EH (cell line): ENCODE data around the gene CPED1.
"Not testable (repeated sequence)": the region's sequence is repeated elsewhere in the genome, so short reads cannot be mapped to it uniquely, and the experiment has no call there.

Source experiments
- DNase-seq: peaks from one replicate; pipeline ENCODE4 v3.0.0-alpha.2; 2015; ENCODE audit warnings: low read depth

The CPED1 gene

GRCh38 chr7:121183883-121184282 is 195.4 kb downstream of the CPED1 start:
- DNase-seq, result not testable (repeated sequence)

DNA sequence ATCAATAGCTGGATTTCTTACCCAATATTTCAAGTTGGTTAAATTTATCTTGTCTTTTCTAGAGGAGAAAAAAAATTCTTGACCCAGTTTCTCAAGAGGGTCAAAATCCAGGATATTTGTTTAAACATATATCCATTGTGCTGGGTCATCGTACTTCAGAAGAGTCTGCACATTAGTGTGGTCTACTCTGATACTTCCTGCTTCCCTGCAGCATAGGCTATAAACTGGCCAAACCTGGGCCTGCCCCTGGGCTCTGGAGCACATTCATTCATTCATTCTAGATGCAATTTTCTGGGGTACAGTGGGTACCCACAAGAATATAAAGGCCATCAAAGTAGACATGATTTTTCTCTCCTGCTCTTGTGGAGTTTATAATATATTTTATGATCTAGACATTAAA is 198.2 kb downstream of the CPED1 start:
- DNase-seq, result no peak

- DNase-seq, result no peak
Observed at GRCh38 chr7:121187222-121187621, 198.7 kb downstream of the CPED1 start.

GRCh38 chr7:121187676-121188075 is 199.2 kb downstream of the CPED1 start:
- peak; percentile 13 for DNase-seq

GRCh38 chr7:121192834-121193233 is 204.3 kb downstream of the CPED1 start:
- no peak for DNase-seq

DNA sequence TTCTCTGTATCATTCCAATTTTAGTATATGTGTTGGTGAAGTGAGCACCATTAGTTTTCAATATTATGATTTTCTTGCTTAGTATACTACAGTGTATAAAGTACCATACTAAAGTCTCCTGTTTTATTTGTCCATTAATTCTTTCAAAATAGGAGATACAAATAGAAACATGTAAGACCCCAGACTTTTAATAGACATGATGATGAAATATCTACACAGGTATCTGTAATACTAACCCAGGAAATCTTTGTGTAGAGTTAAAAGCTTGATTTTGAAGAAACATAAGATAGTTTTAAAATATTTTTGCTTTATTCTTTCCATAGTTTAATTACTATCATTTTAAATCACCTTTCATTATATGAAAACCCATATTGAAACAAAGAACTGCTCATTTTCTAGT is 206.5 kb downstream of the CPED1 start:
- no peak for DNase-seq

GRCh38 chr7:121195874-121196273 is 207.4 kb downstream of the CPED1 start:
- peak; percentile 74 for DNase-seq

GRCh38 chr7:121196286-121196685 is 207.8 kb downstream of the CPED1 start:
- no peak for DNase-seq

DNA sequence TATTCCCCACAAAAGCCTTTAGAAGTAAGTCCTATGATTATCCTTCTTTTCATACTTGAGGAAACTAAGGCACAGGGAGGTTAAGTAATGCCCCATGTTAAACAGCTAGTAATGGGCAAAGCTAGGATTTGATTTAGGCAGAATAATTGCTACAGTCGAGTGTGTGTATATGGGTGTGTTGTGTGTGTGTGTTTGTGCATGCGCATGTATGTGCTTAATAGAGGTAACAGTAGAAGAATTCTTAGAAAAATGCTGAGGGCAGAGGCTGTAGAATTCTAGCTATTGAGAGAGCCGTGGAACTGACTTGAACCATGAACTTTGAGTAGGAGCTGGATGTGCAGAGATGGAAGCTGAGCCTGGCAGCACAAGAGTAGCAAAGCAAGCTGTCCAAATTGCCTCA is 208.9 kb downstream of the CPED1 start:
- no peak for DNase-seq

GRCh38 chr7:121198502-121198901 is 210.0 kb downstream of the CPED1 start:
- no peak for DNase-seq

DNA sequence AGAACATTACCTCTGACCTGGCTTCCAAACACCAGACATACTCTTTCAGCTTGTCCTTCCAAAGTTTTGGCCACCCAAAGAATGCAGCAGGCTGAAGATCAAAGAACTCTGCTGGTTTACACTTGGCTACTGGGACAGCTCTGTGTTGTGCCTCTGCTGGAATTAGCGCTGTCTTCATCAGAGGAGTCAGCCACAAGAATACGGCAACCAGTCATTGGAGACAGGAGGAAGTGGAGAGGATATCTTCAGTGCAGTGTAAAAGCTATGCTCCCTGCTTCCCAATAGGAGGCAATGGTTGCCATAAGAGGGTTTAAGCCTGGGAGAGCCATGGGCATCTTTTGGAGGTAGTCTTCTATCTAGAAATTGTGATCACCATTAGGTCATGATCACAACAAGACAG is 213.6 kb downstream of the CPED1 start:
- DNase-seq, result no peak

GRCh38 chr7:121202834-121203233 is 214.3 kb downstream of the CPED1 start:
- peak; percentile 13 for DNase-seq

DNA sequence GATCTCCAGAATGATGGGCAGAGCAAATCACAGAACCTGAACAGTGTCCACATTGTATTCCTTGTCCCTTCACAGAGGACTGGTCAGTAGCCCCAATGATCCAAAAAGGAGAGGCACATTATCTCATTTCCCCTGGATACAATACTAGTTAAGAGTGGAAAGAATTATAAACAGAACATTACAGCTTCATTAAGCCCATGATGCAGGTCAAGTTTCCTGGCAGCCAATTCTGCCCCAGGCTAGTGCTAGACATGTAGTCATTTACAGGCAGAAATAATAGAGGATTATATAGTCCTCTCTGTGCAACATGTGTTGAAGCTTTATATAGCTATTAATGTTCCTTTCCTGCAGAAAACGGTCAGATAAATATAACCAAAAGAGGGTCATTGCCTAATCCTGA is 216.0 kb downstream of the CPED1 start:
- peak; percentile 86 for DNase-seq

GRCh38 chr7:121205777-121206176 is 217.3 kb downstream of the CPED1 start:
- DNase-seq, result no peak

- DNase-seq, result no peak
Observed at GRCh38 chr7:121211253-121211652, 222.7 kb downstream of the CPED1 start.

GRCh38 chr7:121212036-121212435 is 223.5 kb downstream of the CPED1 start:
- DNase-seq, result no peak

GRCh38 chr7:121214657-121215056 is 226.1 kb downstream of the CPED1 start:
- DNase-seq, result no peak

- DNase-seq, result no peak
Observed at GRCh38 chr7:121219026-121219425, 230.5 kb downstream of the CPED1 start.

DNA sequence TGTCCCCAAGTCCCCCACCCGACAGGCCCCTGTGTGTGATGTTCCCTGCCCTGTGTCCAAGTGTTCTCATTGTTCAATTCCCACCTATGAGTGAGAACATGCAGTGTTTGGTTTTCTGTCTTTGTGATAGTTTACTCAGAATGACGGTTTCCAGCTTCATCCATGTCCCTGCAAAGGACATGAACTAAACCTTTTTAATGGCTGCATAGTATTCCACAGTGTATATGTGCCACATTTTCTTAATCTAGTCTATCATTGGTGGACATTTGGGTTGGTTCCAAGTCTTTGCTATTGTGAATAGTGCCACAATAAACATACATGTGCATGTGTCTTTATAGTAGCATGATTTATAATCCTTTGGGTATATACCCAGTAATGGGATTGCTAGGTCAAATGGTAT is 232.6 kb downstream of the CPED1 start:
- not testable (repeated sequence) for DNase-seq

- DNase-seq, result no peak
Observed at GRCh38 chr7:121228779-121229178, 240.3 kb downstream of the CPED1 start.

DNA sequence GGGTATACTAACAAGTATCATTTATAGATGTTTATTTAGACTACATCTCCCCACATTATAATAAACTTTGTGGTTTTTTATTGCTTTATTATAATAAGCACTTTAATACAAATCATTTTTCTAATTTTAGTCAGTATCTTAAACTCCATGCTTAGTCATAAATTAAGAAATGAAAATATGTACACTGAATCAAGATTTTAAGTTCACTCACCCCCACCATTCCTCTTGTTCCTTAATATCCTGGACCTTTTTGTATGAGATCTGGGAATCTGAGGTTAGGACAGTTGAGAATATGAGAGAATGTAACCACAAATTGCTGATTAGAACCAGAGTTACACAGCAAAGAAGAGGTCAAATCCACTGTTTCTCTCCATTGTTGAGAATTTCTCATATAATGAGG is 246.7 kb downstream of the CPED1 start:
- DNase-seq, result peak; percentile 79

GRCh38 chr7:121237601-121238000 is 249.1 kb downstream of the CPED1 start:
- DNase-seq, result no peak

GRCh38 chr7:121244120-121244870 is 255.8 kb downstream of the CPED1 start:
- DNase-seq, result no peak

GRCh38 chr7:121251367-121251766 is 262.9 kb downstream of the CPED1 start:
- not testable (repeated sequence) for DNase-seq
